SK-N-SH treated with all-trans-retinoic acid at 6 μM for 48 hours (cell line): Measurements from ENCODE around the gene BMERB1.

Experiments
- ATAC-seq: fragments of 200-7000 bp; cut with Tn5 transposase; 3 replicates; pipeline ENCODE4 v1.9.1; 2020; ENCODE audit warnings: mild to moderate bottlenecking, moderate library complexity
- ARNTL ChIP-seq: fragments of 450-650 bp; formaldehyde crosslinking; IDR thresholded peaks from 2 replicates; pipeline ENCODE4 v1.5.0; 2020; ENCODE audit warnings: low read depth, mild to moderate bottlenecking, moderate library complexity, borderline replicate concordance
- BACH2 ChIP-seq: fragments of 250-450 bp; sonication (Bioruptor Pico); IDR thresholded peaks from 2 replicates; pipeline ENCODE4 v1.9.0; 2021; ENCODE audit warnings: mild to moderate bottlenecking, borderline replicate concordance
- CSDC2 ChIP-seq: fragments of 250-450 bp; sonication (Bioruptor Pico); IDR thresholded peaks from 2 replicates; pipeline ENCODE4 v1.5.0; 2020; ENCODE audit warnings: mild to moderate bottlenecking, moderate library complexity
- ESRRG ChIP-seq: fragments of 250-450 bp; sonication (Bioruptor Pico); IDR thresholded peaks from 2 replicates; pipeline ENCODE4 v1.6.1; 2021; ENCODE audit warnings: mild to moderate bottlenecking
- GLIS3 ChIP-seq: fragments of 250-450 bp; sonication (Bioruptor Pico); IDR thresholded peaks from 2 replicates; pipeline ENCODE4 v1.5.0; 2020; ENCODE audit warnings: mild to moderate bottlenecking, moderate library complexity
- ISL1 ChIP-seq: fragments of 250-450 bp; sonication (Bioruptor Pico); IDR thresholded peaks from 2 replicates; pipeline ENCODE4 v2.1.2; 2022; ENCODE audit warnings: mild to moderate bottlenecking, moderate library complexity
- PPARA ChIP-seq: fragments of 250-450 bp; sonication (Bioruptor Pico); IDR thresholded peaks from 2 replicates; pipeline ENCODE4 v1.5.0; 2020; ENCODE audit warnings: mild to moderate bottlenecking, borderline replicate concordance
- RARB ChIP-seq: fragments of 250-450 bp; sonication (Bioruptor Pico); IDR thresholded peaks from 2 replicates; pipeline ENCODE4 v1.8.0; 2021; ENCODE audit warnings: mild to moderate bottlenecking, moderate library complexity
- TCF4 ChIP-seq: fragments of 250-450 bp; sonication (Bioruptor Pico); IDR thresholded peaks from 2 replicates; pipeline ENCODE4 v1.8.0; 2021; ENCODE audit warnings: mild to moderate bottlenecking, moderate library complexity, borderline replicate concordance
- TOX ChIP-seq: fragments of 250-450 bp; sonication (Bioruptor Pico); IDR thresholded peaks from 2 replicates; pipeline ENCODE4 v1.8.0; 2021; ENCODE audit warnings: mild to moderate bottlenecking, moderate library complexity, borderline replicate concordance
- ZC3H10 ChIP-seq: fragments of 250-450 bp; sonication (Bioruptor Pico); IDR thresholded peaks from 2 replicates; pipeline ENCODE4 v1.5.1; 2021; ENCODE audit warnings: mild to moderate bottlenecking, moderate library complexity
- ZFP3 ChIP-seq: fragments of 250-450 bp; sonication (Bioruptor Pico); IDR thresholded peaks from 2 replicates; pipeline ENCODE4 v1.5.0; 2020; ENCODE audit warnings: mild to moderate bottlenecking, moderate library complexity
- ZFP30 ChIP-seq: fragments of 450-650 bp; formaldehyde crosslinking; IDR thresholded peaks from 2 replicates; pipeline ENCODE4 v1.5.0; 2022; ENCODE audit warnings: mild to moderate bottlenecking, moderate library complexity
- ZNF565 ChIP-seq: fragments of 450-650 bp; formaldehyde crosslinking; conservative IDR thresholded peaks from 2 replicates; pipeline ENCODE4 v1.5.0; 2020; ENCODE audit warnings: low read depth, mild to moderate bottlenecking, moderate library complexity
- ZNF70 ChIP-seq: fragments of 450-650 bp; formaldehyde crosslinking; IDR thresholded peaks from 2 replicates; pipeline ENCODE4 v1.5.0; 2020; ENCODE audit warnings: mild to moderate bottlenecking, moderate library complexity
- ZNF8 ChIP-seq: fragments of 450-650 bp; formaldehyde crosslinking; IDR thresholded peaks from 2 replicates; pipeline ENCODE4 v1.5.0; 2020; ENCODE audit warnings: mild to moderate bottlenecking, moderate library complexity
- TF ChIP-seq, protein P1 (sequence below): fragments of 250-450 bp; sonication (Bioruptor Pico); IDR thresholded peaks from 2 replicates; pipeline ENCODE4 v1.5.1; 2021; ENCODE audit warnings: mild to moderate bottlenecking, moderate library complexity
- TF ChIP-seq, protein P2 (sequence below): fragments of 250-450 bp; sonication (Bioruptor Pico); IDR thresholded peaks from 2 replicates; pipeline ENCODE4 v1.8.0; 2020; ENCODE audit warnings: mild to moderate bottlenecking, moderate library complexity, borderline replicate concordance
- TF ChIP-seq, protein P3 (sequence below): fragments of 250-450 bp; sonication (Bioruptor Pico); IDR thresholded peaks from 2 replicates; pipeline ENCODE4 v1.8.0; 2021; ENCODE audit warnings: low read depth, mild to moderate bottlenecking, moderate library complexity, borderline replicate concordance
- TF ChIP-seq, protein P4 (sequence below): fragments of 250-450 bp; sonication (Bioruptor Pico); IDR thresholded peaks from 2 replicates; pipeline ENCODE4 v1.5.1; 2020; ENCODE audit warnings: low read depth, mild to moderate bottlenecking, moderate library complexity

Gene BMERB1

DNA sequence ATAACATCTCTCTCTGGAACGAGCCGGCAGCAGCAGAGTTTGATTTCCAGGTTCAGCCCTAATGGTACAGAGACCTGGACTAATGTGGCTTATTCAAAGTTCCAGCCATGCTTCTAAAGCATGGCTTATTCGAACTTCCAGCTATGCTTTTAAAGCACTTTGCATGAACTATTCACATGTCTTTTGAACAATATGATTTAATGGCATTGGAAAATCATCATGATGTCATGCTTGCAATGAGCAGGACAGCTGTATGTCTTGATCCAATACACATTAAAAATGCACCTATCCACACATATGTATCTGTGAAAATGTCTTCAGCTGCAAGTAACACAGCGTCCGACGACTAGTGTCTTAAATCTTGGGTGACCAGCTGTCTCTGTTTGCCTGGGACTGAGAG, 122.9 kb downstream of the BMERB1 start (continued):
- TF ChIP-seq, protein P1, sequence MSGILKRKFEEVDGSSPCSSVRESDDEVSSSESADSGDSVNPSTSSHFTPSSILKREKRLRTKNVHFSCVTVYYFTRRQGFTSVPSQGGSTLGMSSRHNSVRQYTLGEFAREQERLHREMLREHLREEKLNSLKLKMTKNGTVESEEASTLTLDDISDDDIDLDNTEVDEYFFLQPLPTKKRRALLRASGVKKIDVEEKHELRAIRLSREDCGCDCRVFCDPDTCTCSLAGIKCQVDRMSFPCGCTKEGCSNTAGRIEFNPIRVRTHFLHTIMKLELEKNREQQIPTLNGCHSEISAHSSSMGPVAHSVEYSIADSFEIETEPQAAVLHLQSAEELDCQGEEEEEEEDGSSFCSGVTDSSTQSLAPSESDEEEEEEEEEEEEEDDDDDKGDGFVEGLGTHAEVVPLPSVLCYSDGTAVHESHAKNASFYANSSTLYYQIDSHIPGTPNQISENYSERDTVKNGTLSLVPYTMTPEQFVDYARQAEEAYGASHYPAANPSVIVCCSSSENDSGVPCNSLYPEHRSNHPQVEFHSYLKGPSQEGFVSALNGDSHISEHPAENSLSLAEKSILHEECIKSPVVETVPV (CRISPR knock-in tag) = no peak
- TF ChIP-seq ZNF565 (CRISPR knock-in tag) = no peak
- TF ChIP-seq ISL1 (CRISPR knock-in tag) = no peak
- TF ChIP-seq ZFP30 (CRISPR knock-in tag) = no peak

DNA sequence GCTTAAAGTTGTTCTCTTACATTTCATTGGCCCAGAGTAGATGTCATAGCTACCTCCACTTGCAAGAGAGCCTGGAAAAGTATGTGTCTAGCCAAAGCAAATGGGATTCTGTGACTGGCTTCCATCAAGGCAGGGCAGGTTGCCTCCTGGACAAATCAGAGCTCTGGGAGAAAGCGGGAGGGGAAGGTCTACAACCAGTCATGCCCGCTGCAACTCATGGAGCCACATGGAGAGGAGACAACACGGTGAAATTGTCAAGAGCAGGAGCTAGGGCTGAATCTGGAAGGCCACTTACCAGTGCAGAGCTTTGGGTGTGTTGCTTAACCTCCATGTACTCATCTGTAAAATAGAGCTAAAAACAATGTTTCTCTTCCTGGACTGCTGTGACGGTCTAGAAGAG, 124.8 kb downstream of the BMERB1 start:
- TF ChIP-seq ARNTL = no peak
- TF ChIP-seq, protein P1 (CRISPR knock-in tag) = no peak
- TF ChIP-seq, protein P2, sequence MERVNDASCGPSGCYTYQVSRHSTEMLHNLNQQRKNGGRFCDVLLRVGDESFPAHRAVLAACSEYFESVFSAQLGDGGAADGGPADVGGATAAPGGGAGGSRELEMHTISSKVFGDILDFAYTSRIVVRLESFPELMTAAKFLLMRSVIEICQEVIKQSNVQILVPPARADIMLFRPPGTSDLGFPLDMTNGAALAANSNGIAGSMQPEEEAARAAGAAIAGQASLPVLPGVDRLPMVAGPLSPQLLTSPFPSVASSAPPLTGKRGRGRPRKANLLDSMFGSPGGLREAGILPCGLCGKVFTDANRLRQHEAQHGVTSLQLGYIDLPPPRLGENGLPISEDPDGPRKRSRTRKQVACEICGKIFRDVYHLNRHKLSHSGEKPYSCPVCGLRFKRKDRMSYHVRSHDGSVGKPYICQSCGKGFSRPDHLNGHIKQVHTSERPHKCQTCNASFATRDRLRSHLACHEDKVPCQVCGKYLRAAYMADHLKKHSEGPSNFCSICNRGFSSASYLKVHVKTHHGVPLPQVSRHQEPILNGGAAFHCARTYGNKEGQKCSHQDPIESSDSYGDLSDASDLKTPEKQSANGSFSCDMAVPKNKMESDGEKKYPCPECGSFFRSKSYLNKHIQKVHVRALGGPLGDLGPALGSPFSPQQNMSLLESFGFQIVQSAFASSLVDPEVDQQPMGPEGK (CRISPR knock-in tag) = no peak
- TF ChIP-seq ISL1 (CRISPR knock-in tag) = no peak
- TF ChIP-seq, protein P3, sequence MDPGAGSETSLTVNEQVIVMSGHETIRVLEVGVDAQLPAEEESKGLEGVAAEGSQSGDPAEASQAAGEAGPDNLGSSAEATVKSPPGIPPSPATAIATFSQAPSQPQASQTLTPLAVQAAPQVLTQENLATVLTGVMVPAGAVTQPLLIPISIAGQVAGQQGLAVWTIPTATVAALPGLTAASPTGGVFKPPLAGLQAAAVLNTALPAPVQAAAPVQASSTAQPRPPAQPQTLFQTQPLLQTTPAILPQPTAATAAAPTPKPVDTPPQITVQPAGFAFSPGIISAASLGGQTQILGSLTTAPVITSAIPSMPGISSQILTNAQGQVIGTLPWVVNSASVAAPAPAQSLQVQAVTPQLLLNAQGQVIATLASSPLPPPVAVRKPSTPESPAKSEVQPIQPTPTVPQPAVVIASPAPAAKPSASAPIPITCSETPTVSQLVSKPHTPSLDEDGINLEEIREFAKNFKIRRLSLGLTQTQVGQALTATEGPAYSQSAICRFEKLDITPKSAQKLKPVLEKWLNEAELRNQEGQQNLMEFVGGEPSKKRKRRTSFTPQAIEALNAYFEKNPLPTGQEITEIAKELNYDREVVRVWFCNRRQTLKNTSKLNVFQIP (CRISPR knock-in tag) = no peak
- TF ChIP-seq ZNF70 (CRISPR knock-in tag) = no peak
- TF ChIP-seq ZNF8 (CRISPR knock-in tag) = no peak
- TF ChIP-seq PPARA (CRISPR knock-in tag) = no peak
- TF ChIP-seq RARB (CRISPR knock-in tag) = no peak
- no peak for TF ChIP-seq TOX (CRISPR knock-in tag)
- no peak for TF ChIP-seq TCF4 (CRISPR knock-in tag)
- TF ChIP-seq, protein P4, sequence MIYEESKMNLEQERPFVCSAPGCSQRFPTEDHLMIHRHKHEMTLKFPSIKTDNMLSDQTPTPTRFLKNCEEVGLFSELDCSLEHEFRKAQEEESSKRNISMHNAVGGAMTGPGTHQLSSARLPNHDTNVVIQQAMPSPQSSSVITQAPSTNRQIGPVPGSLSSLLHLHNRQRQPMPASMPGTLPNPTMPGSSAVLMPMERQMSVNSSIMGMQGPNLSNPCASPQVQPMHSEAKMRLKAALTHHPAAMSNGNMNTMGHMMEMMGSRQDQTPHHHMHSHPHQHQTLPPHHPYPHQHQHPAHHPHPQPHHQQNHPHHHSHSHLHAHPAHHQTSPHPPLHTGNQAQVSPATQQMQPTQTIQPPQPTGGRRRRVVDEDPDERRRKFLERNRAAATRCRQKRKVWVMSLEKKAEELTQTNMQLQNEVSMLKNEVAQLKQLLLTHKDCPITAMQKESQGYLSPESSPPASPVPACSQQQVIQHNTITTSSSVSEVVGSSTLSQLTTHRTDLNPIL (CRISPR knock-in tag) = no peak
- TF ChIP-seq ZC3H10 (CRISPR knock-in tag) = no peak
- no peak for TF ChIP-seq ESRRG (CRISPR knock-in tag)
- no peak for TF ChIP-seq CSDC2 (CRISPR knock-in tag)
- no peak for ATAC-seq

DNA sequence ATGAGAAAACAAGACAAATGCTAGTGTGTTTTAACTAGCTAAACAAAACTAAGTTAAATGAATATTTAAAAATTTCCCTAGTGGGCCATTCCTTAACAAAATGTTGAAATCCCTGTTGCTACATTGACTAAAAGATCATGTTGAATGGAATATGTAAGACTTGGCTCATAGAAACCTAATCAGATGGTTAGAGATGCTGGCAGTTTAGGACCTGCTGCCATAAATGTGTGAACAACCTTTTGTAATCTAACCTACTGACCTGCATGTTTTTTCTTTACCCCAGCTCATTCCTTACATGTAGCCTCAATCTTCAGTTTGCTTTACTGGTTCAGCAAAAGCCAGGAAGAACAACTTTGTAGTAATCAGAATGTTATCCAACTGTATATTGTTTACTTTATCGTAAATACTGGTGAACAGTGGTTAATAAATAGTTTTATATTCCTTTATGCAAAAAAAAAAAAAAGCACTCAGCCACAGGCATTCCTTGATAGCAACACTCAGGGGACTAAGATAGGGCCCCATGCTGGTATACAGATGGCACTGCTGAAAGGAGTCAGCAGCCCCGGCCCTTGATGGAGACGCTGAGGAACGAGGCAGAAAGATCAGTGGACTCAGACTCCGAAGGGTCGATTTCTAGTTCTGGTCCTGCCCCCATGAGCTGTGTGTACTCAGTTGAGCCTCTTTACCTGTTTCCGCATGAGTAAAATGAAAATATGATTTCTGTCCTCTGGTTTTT, 130.4 kb downstream of the BMERB1 start:
- ATAC-seq = no peak
- TF ChIP-seq GLIS3 (CRISPR knock-in tag) (no peak), TOX (CRISPR knock-in tag) (no peak), BACH2 (no peak), ZNF70 (CRISPR knock-in tag) (no peak), CSDC2 (CRISPR knock-in tag) (no peak), ZC3H10 (CRISPR knock-in tag) (no peak), ZFP3 (CRISPR knock-in tag) (no peak), RARB (CRISPR knock-in tag) (no peak), ZNF565 (CRISPR knock-in tag) (no peak), ARNTL (no peak), PPARA (CRISPR knock-in tag) (no peak)
- TF ChIP-seq, protein P4 (CRISPR knock-in tag) = no peak
- TF ChIP-seq, protein P3 (CRISPR knock-in tag) = no peak
- TF ChIP-seq, protein P2 (CRISPR knock-in tag) = no peak
